ENCODE measurements around the gene APOL6. TPM values are rescaled to one million over a fixed set of nuclear protein-coding genes. Genes with fewer than 3 reads are reported as not detected.
A peak's percentile ranks its signal among the peaks of the same experiment; 100 is the strongest.

APOL6 gene, protein sequence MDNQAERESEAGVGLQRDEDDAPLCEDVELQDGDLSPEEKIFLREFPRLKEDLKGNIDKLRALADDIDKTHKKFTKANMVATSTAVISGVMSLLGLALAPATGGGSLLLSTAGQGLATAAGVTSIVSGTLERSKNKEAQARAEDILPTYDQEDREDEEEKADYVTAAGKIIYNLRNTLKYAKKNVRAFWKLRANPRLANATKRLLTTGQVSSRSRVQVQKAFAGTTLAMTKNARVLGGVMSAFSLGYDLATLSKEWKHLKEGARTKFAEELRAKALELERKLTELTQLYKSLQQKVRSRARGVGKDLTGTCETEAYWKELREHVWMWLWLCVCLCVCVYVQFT
- total RNA-seq (2014; rRNA removed; shearing (Covaris generic)) (20.4 and 20.8 TPM in 2 replicates), polyA plus RNA-seq (2016; fragmentation: Nextera tagmentation; extraction: Ambion mirVana) (7.1 and 8.0 TPM in 2 replicates)

DNA sequence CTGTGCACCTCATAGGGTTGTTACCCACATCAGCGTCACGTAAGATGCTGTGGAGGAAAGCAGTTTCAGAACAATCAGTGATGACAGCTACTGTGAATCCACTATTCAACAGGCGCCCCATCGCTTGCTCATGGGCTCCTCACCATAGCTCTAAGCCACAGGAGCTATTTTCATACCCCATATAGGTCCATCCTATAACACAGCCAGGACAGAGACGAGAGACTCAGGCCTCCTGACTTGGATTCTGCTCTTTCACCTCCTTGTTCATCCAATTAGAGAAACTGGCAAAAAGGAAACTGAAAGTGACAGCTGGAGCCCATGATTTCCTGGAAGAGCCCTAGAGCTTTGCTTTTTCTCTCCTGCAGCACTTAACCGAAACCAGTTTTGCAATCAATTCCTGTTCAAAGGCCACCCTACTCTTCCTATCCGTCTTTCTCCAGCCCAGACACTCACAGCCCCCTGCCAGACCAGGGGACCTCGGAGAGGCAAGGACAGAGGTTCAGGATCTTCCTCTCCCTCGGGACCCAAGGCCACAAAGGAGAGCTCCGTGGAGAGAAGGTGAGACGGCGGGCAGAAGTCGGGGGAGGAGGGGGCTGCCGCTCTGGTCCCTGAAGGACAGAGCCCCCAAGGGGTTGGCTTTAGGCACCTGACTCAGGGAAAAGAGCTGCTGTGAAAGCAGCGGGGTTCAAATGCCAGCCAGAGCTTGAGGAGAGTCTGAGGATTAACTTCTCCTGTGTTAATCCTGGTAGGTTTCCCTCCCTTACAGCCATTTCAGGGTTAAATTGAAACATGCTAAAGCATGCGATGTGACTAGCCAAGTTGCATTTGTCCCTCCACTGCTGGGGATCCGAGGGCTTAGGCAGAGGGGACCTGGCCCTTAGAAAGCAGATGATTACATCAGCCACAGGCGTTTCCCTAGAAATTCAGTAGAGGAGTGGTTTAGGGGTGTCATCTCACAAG, at the start of gene APOL6:
APOL6 (plus strand) TSS at position 381 of the 960 bp plus-strand sequence. CDS start 7,980 bp downstream, outside the sequence.
- Histone ChIP-seq H3K9me3 (ENCODE audit: low read depth) (no peaks in the 10 kb centered on the region), H3K4me2 (ENCODE audit: unreplicated experiment) (peak within 1 kb of the TSS; percentile 96), H3K27ac (peak within 1 kb of the TSS; percentile 94), H3K79me2 (ENCODE audit: insufficient read depth) (peaks cover 36% of the 10 kb centered on the region), H3K9me2 (ENCODE audit: insufficient read depth) (no peaks in the 10 kb centered on the region), H4K20me1 (ENCODE audit: insufficient read depth) (no peaks in the 10 kb centered on the region), H3K4me1 (ENCODE audit: insufficient read depth) (peaks cover 14% of the 10 kb centered on the region), H3K36me3 (ENCODE audit: low read depth) (no peaks in the 10 kb centered on the region), H3F3A (ENCODE audit: insufficient read depth) (peaks cover 7% of the 10 kb centered on the region), H3K4me3 (peak within 1 kb of the TSS; percentile 96), H3K9ac (peak within 1 kb of the TSS; percentile 96), H2AFZ (peak within 1 kb of the TSS; percentile 83), H3K27me3 (replicated peaks; ENCODE audit: insufficient read depth) (no peaks in the 10 kb centered on the region)
- peak; percentile 85 for DNase-seq
- WGBS, 2 experiments (ENCODE audit: low coverage in 1 of 2, low lambda C conversion rate in 2 of 2, missing lambda C conversion rate in 2 of 2), result 1 to 3% methylated on average over 18 of the region's 18 CpGs
- TF ChIP-seq EZH2phosphoT487 (IDR thresholded peaks at IDR 0.05; ENCODE audit: insufficient read depth, low read depth) (no peak), EZH2 (IDR thresholded peaks at IDR 0.05; ENCODE audit: insufficient read depth, poor library complexity, severe bottlenecking) (no peak)
- in situ Hi-C loops (cut with MboI), result no loop called here

DNA sequence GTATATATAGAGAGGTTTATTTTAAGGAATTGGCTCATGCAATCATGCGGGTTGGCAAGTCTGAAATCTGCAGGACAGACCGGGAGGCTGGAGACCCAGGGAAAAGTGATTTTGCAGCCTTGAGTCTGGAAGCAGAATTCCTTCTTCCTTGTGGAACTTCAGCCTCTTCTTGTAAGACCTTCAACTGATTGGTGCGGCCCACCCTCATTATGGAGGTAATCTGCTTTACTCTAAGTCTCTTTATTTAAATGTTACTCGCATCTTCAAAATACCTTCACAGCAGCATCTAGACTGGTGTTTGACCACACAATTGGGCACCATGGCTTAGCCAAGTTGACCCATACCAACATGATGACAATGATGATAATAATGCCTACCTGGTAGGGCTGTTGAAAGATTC, 48.9 kb upstream of the APOL6 start:
- H3K9me2 ChIP-seq (ENCODE audit: insufficient read depth), result no peaks in the 10 kb centered on the region
- TF ChIP-seq EZH2phosphoT487 (IDR thresholded peaks at IDR 0.05; ENCODE audit: insufficient read depth, low read depth), result no peak
- TF ChIP-seq EZH2 (IDR thresholded peaks at IDR 0.05; ENCODE audit: insufficient read depth, poor library complexity, severe bottlenecking), result no peak
- no peak overlapping the region for H2AFZ ChIP-seq
- no peak overlapping the region for H3K4me3 ChIP-seq
- H3K4me1 ChIP-seq (ENCODE audit: insufficient read depth), result no peaks in the 10 kb centered on the region
- no peaks in the 10 kb centered on the region for H3K36me3 ChIP-seq (ENCODE audit: low read depth)
- no peaks in the 10 kb centered on the region for H3K79me2 ChIP-seq (ENCODE audit: insufficient read depth)
- H3K9me3 ChIP-seq (ENCODE audit: low read depth), result no peaks in the 10 kb centered on the region
- no peak for DNase-seq
- no peaks in the 10 kb centered on the region for H4K20me1 ChIP-seq (ENCODE audit: insufficient read depth)
- no peaks in the 10 kb centered on the region for H3K27me3 ChIP-seq (replicated peaks; ENCODE audit: insufficient read depth)
- H3K4me2 ChIP-seq (ENCODE audit: unreplicated experiment), result no peak overlapping the region
- 83 to 86% methylated on average over 4 of the region's 4 CpGs for WGBS, 2 experiments (ENCODE audit: low coverage in 1 of 2, low lambda C conversion rate in 2 of 2, missing lambda C conversion rate in 2 of 2)
- H3K9ac ChIP-seq, result no peak overlapping the region
- in situ Hi-C loops (cut with MboI), result no loop called here
- peaks cover 10% of the 10 kb centered on the region for H3F3A ChIP-seq (ENCODE audit: insufficient read depth)
- no peak overlapping the region for H3K27ac ChIP-seq

- Histone ChIP-seq H3K9me3 (ENCODE audit: low read depth) (no peaks in the 10 kb centered on the region), H3K4me1 (ENCODE audit: insufficient read depth) (no peaks in the 10 kb centered on the region), H3K9ac (no peak overlapping the region), H3F3A (ENCODE audit: insufficient read depth) (peaks cover 10% of the 10 kb centered on the region), H4K20me1 (ENCODE audit: insufficient read depth) (no peaks in the 10 kb centered on the region), H3K27ac (no peak overlapping the region), H3K79me2 (ENCODE audit: insufficient read depth) (no peaks in the 10 kb centered on the region), H3K36me3 (ENCODE audit: low read depth) (no peaks in the 10 kb centered on the region), H3K4me3 (no peak overlapping the region), H3K27me3 (replicated peaks; ENCODE audit: insufficient read depth) (no peaks in the 10 kb centered on the region), H3K9me2 (ENCODE audit: insufficient read depth) (no peaks in the 10 kb centered on the region), H2AFZ (no peak overlapping the region), H3K4me2 (ENCODE audit: unreplicated experiment) (no peak overlapping the region)
- DNase-seq, result no peak
- 67 to 69% methylated on average over 12 of the region's 12 CpGs for WGBS, 2 experiments (ENCODE audit: low coverage in 1 of 2, low lambda C conversion rate in 2 of 2, missing lambda C conversion rate in 2 of 2)
- no peak for TF ChIP-seq EZH2 (IDR thresholded peaks at IDR 0.05; ENCODE audit: insufficient read depth, poor library complexity, severe bottlenecking)
- no peak for TF ChIP-seq EZH2phosphoT487 (IDR thresholded peaks at IDR 0.05; ENCODE audit: insufficient read depth, low read depth)
- in situ Hi-C loops (cut with MboI), result no loop called here
Measured at GRCh38 chr22:35600476-35600875, 47.8 kb upstream of the APOL6 start.

DNA sequence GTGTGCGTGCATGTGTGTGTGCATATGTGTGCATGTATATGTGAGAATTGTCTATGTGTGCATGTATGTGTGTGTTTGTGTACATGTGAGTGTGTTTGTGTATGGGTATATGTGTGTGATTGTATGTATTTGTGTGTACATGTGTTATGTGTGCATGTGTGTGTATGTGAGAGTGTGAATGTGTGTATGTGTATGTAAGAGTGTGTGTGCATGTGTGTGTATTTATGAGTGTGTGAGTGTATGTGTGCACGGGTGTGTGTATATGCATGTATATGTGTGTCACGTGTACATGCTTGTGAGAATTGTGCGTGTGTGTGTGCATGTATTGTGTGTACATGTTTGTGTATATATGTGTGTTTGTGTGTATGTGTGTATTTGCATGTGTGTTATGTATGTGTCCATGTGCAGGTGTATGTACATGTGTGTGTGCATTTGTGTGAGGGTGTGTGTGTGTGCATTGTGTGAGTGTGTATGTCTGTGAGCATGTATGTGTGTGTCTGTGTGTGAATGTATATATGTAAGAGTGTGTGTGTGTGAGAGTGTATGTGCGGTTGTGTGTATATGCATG, 47.1 kb upstream of the APOL6 start:
- Histone ChIP-seq H3K9me2 (ENCODE audit: insufficient read depth) (no peaks in the 10 kb centered on the region), H3K36me3 (ENCODE audit: low read depth) (no peaks in the 10 kb centered on the region), H3K4me2 (ENCODE audit: unreplicated experiment) (no peak overlapping the region), H2AFZ (no peak overlapping the region), H3K4me3 (no peak overlapping the region), H3F3A (ENCODE audit: insufficient read depth) (peaks cover 10% of the 10 kb centered on the region), H3K4me1 (ENCODE audit: insufficient read depth) (no peaks in the 10 kb centered on the region), H3K79me2 (ENCODE audit: insufficient read depth) (no peaks in the 10 kb centered on the region), H3K27ac (no peak overlapping the region), H4K20me1 (ENCODE audit: insufficient read depth) (no peaks in the 10 kb centered on the region), H3K27me3 (replicated peaks; ENCODE audit: insufficient read depth) (no peaks in the 10 kb centered on the region), H3K9ac (no peak overlapping the region), H3K9me3 (ENCODE audit: low read depth) (no peaks in the 10 kb centered on the region)
- WGBS, 2 experiments (ENCODE audit: low coverage in 1 of 2, low lambda C conversion rate in 2 of 2, missing lambda C conversion rate in 2 of 2), result 81 to 87% methylated on average over 5 of the region's 5 CpGs
- no peak for TF ChIP-seq EZH2phosphoT487 (IDR thresholded peaks at IDR 0.05; ENCODE audit: insufficient read depth, low read depth)
- TF ChIP-seq EZH2 (IDR thresholded peaks at IDR 0.05; ENCODE audit: insufficient read depth, poor library complexity, severe bottlenecking), result no peak
- DNase-seq, result no peak
- in situ Hi-C loops (cut with MboI), result no loop called here
